ENCODE measurements around the gene PSMB7.

Gene PSMB7

GRCh38 chr9:124385623-124386022 is 29.6 kb downstream of the PSMB7 start:
- no peak for DNase-seq (ENCODE audit: extremely low read depth in 1 of 2, low read depth in 1 of 2)

- DNase-seq (ENCODE audit: extremely low read depth in 1 of 2, low read depth in 1 of 2), result no peak
Observed at GRCh38 chr9:124384846-124385245, 30.4 kb downstream of the PSMB7 start.

- no peak for DNase-seq (ENCODE audit: extremely low read depth in 1 of 2, low read depth in 1 of 2)
Observed at GRCh38 chr9:124384210-124384609, 31.0 kb downstream of the PSMB7 start.

GRCh38 chr9:124381170-124381945 is 33.9 kb downstream of the PSMB7 start:
- no peak for DNase-seq (ENCODE audit: extremely low read depth in 1 of 2, low read depth in 1 of 2)

- no peak for DNase-seq (ENCODE audit: extremely low read depth in 1 of 2, low read depth in 1 of 2)
Observed at GRCh38 chr9:124377551-124378406, 37.5 kb downstream of the PSMB7 start.

- no peak for DNase-seq (ENCODE audit: extremely low read depth in 1 of 2, low read depth in 1 of 2)
Observed at GRCh38 chr9:124376329-124376728, 38.9 kb downstream of the PSMB7 start.

GRCh38 chr9:124375726-124376125 is 39.5 kb downstream of the PSMB7 start:
- DNase-seq (ENCODE audit: extremely low read depth in 1 of 2, low read depth in 1 of 2), result no peak

- DNase-seq (ENCODE audit: extremely low read depth in 1 of 2, low read depth in 1 of 2), result no peak
Observed at GRCh38 chr9:124373851-124374250, 41.4 kb downstream of the PSMB7 start.

GRCh38 chr9:124373386-124373785 is 41.9 kb downstream of the PSMB7 start:
- DNase-seq (ENCODE audit: extremely low read depth in 1 of 2, low read depth in 1 of 2), result no peak

GRCh38 chr9:124372038-124372437 is 43.2 kb downstream of the PSMB7 start:
- no peak for DNase-seq (ENCODE audit: extremely low read depth in 1 of 2, low read depth in 1 of 2)

- DNase-seq (ENCODE audit: extremely low read depth in 1 of 2, low read depth in 1 of 2), result no peak
Observed at GRCh38 chr9:124370896-124371582, 44.2 kb downstream of the PSMB7 start.

GRCh38 chr9:124369231-124369797 is 45.9 kb downstream of the PSMB7 start:
- DNase-seq (ENCODE audit: extremely low read depth in 1 of 2, low read depth in 1 of 2), result no peak

- DNase-seq (ENCODE audit: extremely low read depth in 1 of 2, low read depth in 1 of 2), result no peak
Observed at GRCh38 chr9:124368692-124369091, 46.5 kb downstream of the PSMB7 start.

GRCh38 chr9:124366476-124367220 is 48.6 kb downstream of the PSMB7 start:
- DNase-seq (ENCODE audit: extremely low read depth in 1 of 2, low read depth in 1 of 2), result no peak

GRCh38 chr9:124365036-124365435 is 50.2 kb downstream of the PSMB7 start:
- no peak for DNase-seq (ENCODE audit: extremely low read depth in 1 of 2, low read depth in 1 of 2)

- DNase-seq (ENCODE audit: extremely low read depth in 1 of 2, low read depth in 1 of 2), result no peak
Observed at GRCh38 chr9:124364141-124364540, 51.1 kb downstream of the PSMB7 start.

- DNase-seq (ENCODE audit: extremely low read depth in 1 of 2, low read depth in 1 of 2), result no peak
Observed at GRCh38 chr9:124363326-124364096, 51.7 kb downstream of the PSMB7 start.

GRCh38 chr9:124361128-124361527 is 54.1 kb downstream of the PSMB7 start:
- DNase-seq (ENCODE audit: extremely low read depth in 1 of 2, low read depth in 1 of 2), result no peak

GRCh38 chr9:124359855-124360678 is 55.2 kb downstream of the PSMB7 start:
- no peak for DNase-seq (ENCODE audit: extremely low read depth in 1 of 2, low read depth in 1 of 2)

All from stimulated activated CD8-positive, alpha-beta memory T cell treated with anti-CD3 and anti-CD28 coated beads, Interleukin-7, amount 100 ng/mL, for 48 hours (primary cell).